ENCODE data around the gene EXOC2. TPM values are rescaled to one million over a fixed set of nuclear protein-coding genes. Genes with fewer than 3 reads are reported as not detected.

EXOC2 gene
- total RNA-seq, 1 experiment from 2014 or later: 45.7 TPM

DNA sequence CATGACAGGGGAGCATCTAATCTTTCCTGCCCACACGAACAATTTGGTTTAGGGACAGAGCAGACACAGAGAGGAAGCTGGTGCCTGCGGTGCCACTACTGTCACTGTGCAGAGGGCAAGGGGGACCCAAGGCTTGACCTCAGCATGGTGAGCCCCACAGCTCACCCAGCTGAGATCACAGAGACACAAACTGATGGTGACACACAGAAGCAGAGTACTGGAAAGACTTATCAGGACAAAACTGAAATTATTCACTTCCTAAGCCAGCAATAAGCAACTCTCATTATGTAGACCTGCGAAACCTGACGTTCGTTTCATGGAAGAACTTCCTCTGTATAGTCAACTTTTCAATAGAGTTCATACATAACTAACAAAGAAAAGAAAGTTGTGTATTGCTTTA is 122.1 kb downstream of the EXOC2 start:
- ChIA-PET POLR2A (no interaction called here), CTCF (interaction anchor here (1.3 kb wide), 1 partner anchor 12 kb away, joined by 3 read pairs; no protein-coding TSS in a partner anchor)
- DNase-seq (ENCODE audit: low spot score) (no peak), ATAC-seq (no peak)
- Mint-ChIP-seq H3K4me3 (no peak overlapping the region), H3K9me3 (peaks cover 11% of the 10 kb centered on the region), H3K27me3 (ENCODE audit: low read depth) (no peaks in the 10 kb centered on the region), H3K4me1 (no peaks in the 10 kb centered on the region), H3K36me3 (peaks cover 51% of the 10 kb centered on the region), H3K27ac (no peak overlapping the region)
- TF ChIP-seq NFATC4 (CRISPR knock-in tag; IDR thresholded peaks at IDR 0.05): no peak
- TF ChIP-seq, protein P1, sequence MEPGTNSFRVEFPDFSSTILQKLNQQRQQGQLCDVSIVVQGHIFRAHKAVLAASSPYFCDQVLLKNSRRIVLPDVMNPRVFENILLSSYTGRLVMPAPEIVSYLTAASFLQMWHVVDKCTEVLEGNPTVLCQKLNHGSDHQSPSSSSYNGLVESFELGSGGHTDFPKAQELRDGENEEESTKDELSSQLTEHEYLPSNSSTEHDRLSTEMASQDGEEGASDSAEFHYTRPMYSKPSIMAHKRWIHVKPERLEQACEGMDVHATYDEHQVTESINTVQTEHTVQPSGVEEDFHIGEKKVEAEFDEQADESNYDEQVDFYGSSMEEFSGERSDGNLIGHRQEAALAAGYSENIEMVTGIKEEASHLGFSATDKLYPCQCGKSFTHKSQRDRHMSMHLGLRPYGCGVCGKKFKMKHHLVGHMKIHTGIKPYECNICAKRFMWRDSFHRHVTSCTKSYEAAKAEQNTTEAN (CRISPR knock-in tag; IDR thresholded peaks at IDR 0.05): no peak
- TF ChIP-seq GABPB1 (CRISPR knock-in tag; IDR thresholded peaks at IDR 0.05): no peak
- TF ChIP-seq SMAD3 (CRISPR knock-in tag; IDR thresholded peaks at IDR 0.05; ENCODE audit: borderline replicate concordance): no peak
- TF ChIP-seq JAZF1 (CRISPR knock-in tag; IDR thresholded peaks at IDR 0.05): no peak

DNA sequence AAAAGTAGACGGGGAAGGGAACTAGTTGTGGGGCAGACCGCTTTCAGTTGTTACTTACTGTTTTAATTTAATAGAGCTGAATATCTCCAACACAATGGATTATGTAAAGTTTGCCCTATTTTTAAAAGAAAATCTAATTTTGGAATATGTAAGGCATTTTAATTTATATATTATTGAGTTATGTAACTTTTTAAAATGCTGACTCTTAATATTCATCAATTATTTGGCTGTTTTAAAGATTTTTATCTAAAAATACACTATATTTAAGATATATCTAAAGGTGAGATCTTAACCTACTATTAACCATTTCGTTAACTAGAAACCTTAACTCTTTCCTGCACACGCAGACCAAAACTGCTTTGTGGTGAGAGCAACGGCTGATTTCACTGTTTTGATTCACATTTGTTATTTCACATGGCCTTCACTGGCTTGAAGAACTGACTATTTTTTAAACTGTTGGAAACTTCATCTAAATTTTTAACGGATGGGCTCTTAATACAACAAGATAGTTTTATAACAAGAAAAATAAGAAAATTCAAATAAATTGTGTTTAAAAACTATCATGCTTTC is 123.9 kb downstream of the EXOC2 start:
- Mint-ChIP-seq H3K36me3 (peaks cover 39% of the 10 kb centered on the region), H3K4me1 (no peaks in the 10 kb centered on the region), H3K4me3 (no peak overlapping the region), H3K9me3 (no peaks in the 10 kb centered on the region), H3K27ac (no peak overlapping the region), H3K27me3 (ENCODE audit: low read depth) (no peaks in the 10 kb centered on the region)
- no peak for DNase-seq (ENCODE audit: low spot score)
- ATAC-seq: no peak
- POLR2A ChIA-PET: no interaction called here
- CTCF ChIA-PET: no interaction called here
- TF ChIP-seq, protein P2, sequence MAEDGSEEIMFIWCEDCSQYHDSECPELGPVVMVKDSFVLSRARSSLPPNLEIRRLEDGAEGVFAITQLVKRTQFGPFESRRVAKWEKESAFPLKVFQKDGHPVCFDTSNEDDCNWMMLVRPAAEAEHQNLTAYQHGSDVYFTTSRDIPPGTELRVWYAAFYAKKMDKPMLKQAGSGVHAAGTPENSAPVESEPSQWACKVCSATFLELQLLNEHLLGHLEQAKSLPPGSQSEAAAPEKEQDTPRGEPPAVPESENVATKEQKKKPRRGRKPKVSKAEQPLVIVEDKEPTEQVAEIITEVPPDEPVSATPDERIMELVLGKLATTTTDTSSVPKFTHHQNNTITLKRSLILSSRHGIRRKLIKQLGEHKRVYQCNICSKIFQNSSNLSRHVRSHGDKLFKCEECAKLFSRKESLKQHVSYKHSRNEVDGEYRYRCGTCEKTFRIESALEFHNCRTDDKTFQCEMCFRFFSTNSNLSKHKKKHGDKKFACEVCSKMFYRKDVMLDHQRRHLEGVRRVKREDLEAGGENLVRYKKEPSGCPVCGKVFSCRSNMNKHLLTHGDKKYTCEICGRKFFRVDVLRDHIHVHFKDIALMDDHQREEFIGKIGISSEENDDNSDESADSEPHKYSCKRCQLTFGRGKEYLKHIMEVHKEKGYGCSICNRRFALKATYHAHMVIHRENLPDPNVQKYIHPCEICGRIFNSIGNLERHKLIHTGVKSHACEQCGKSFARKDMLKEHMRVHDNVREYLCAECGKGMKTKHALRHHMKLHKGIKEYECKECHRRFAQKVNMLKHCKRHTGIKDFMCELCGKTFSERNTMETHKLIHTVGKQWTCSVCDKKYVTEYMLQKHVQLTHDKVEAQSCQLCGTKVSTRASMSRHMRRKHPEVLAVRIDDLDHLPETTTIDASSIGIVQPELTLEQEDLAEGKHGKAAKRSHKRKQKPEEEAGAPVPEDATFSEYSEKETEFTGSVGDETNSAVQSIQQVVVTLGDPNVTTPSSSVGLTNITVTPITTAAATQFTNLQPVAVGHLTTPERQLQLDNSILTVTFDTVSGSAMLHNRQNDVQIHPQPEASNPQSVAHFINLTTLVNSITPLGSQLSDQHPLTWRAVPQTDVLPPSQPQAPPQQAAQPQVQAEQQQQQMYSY (CRISPR knock-in tag; IDR thresholded peaks at IDR 0.05): no peak
- TF ChIP-seq CREB1 (CRISPR knock-in tag; IDR thresholded peaks at IDR 0.05) (no peak), OVOL2 (CRISPR knock-in tag; IDR thresholded peaks at IDR 0.05; ENCODE audit: borderline replicate concordance) (no peak), RORB (CRISPR knock-in tag; IDR thresholded peaks at IDR 0.05) (no peak), KAT7 (CRISPR knock-in tag; IDR thresholded peaks at IDR 0.05; ENCODE audit: borderline replicate concordance) (no peak), NFE2L1 (CRISPR knock-in tag; IDR thresholded peaks at IDR 0.05) (no peak), GRHL2 (CRISPR knock-in tag; IDR thresholded peaks at IDR 0.05; ENCODE audit: insufficient replicate concordance, severe bottlenecking) (no peak), PRRX2 (CRISPR knock-in tag; IDR thresholded peaks at IDR 0.05) (no peak), NR1H2 (CRISPR knock-in tag; IDR thresholded peaks at IDR 0.05) (no peak), ELF4 (CRISPR knock-in tag; IDR thresholded peaks at IDR 0.05; ENCODE audit: low read depth) (no peak), FOXJ3 (CRISPR knock-in tag; IDR thresholded peaks at IDR 0.05; ENCODE audit: borderline replicate concordance) (no peak), EMX1 (CRISPR knock-in tag; IDR thresholded peaks at IDR 0.05) (no peak)
- TF ChIP-seq, protein P3, sequence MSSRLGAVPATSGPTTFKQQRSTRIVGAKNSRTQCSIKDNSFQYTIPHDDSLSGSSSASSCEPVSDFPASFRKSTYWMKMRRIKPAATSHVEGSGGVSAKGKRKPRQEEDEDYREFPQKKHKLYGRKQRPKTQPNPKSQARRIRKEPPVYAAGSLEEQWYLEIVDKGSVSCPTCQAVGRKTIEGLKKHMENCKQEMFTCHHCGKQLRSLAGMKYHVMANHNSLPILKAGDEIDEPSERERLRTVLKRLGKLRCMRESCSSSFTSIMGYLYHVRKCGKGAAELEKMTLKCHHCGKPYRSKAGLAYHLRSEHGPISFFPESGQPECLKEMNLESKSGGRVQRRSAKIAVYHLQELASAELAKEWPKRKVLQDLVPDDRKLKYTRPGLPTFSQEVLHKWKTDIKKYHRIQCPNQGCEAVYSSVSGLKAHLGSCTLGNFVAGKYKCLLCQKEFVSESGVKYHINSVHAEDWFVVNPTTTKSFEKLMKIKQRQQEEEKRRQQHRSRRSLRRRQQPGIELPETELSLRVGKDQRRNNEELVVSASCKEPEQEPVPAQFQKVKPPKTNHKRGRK (CRISPR knock-in tag; IDR thresholded peaks at IDR 0.05; ENCODE audit: borderline replicate concordance): no peak
- TF ChIP-seq, protein P4, sequence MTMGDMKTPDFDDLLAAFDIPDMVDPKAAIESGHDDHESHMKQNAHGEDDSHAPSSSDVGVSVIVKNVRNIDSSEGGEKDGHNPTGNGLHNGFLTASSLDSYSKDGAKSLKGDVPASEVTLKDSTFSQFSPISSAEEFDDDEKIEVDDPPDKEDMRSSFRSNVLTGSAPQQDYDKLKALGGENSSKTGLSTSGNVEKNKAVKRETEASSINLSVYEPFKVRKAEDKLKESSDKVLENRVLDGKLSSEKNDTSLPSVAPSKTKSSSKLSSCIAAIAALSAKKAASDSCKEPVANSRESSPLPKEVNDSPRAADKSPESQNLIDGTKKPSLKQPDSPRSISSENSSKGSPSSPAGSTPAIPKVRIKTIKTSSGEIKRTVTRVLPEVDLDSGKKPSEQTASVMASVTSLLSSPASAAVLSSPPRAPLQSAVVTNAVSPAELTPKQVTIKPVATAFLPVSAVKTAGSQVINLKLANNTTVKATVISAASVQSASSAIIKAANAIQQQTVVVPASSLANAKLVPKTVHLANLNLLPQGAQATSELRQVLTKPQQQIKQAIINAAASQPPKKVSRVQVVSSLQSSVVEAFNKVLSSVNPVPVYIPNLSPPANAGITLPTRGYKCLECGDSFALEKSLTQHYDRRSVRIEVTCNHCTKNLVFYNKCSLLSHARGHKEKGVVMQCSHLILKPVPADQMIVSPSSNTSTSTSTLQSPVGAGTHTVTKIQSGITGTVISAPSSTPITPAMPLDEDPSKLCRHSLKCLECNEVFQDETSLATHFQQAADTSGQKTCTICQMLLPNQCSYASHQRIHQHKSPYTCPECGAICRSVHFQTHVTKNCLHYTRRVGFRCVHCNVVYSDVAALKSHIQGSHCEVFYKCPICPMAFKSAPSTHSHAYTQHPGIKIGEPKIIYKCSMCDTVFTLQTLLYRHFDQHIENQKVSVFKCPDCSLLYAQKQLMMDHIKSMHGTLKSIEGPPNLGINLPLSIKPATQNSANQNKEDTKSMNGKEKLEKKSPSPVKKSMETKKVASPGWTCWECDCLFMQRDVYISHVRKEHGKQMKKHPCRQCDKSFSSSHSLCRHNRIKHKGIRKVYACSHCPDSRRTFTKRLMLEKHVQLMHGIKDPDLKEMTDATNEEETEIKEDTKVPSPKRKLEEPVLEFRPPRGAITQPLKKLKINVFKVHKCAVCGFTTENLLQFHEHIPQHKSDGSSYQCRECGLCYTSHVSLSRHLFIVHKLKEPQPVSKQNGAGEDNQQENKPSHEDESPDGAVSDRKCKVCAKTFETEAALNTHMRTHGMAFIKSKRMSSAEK (CRISPR knock-in tag; IDR thresholded peaks at IDR 0.05; ENCODE audit: borderline replicate concordance): no peak
- TF ChIP-seq, protein P5, sequence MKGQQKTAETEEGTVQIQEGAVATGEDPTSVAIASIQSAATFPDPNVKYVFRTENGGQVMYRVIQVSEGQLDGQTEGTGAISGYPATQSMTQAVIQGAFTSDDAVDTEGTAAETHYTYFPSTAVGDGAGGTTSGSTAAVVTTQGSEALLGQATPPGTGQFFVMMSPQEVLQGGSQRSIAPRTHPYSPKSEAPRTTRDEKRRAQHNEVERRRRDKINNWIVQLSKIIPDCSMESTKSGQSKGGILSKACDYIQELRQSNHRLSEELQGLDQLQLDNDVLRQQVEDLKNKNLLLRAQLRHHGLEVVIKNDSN (CRISPR knock-in tag; IDR thresholded peaks at IDR 0.05): no peak

Measured in WTC11 (cell line).